Neural crest cell (in vitro differentiated cells): Measurements from ENCODE around the gene ARL8A. TPM values are rescaled to one million over a fixed set of nuclear protein-coding genes. Genes with fewer than 3 reads are reported as not detected.

Experiments used
- DNase-seq: peaks from one replicate; pipeline ENCODE4 v3.0.0; 2021; ENCODE audit warnings: low read depth, mixed read lengths, low spot score
- H3K27ac Mint-ChIP-seq: one replicate; pipeline ENCODE4 v1.8.0; 2021; ENCODE audit warnings: mild to moderate bottlenecking, mixed read lengths; ENCODE audit not compliant: unreplicated experiment
- H3K27me3 Mint-ChIP-seq: 2 replicates; pipeline ENCODE4 v1.8.0; 2021; ENCODE audit warnings: low read depth, mild to moderate bottlenecking, mixed read lengths
- H3K36me3 Mint-ChIP-seq: 2 replicates; pipeline ENCODE4 v1.8.0; 2021; ENCODE audit warnings: low read depth, mild to moderate bottlenecking, mixed read lengths
- H3K4me1 Mint-ChIP-seq: 2 replicates; pipeline ENCODE4 v1.8.0; 2021; ENCODE audit warnings: mixed read lengths
- H3K4me3 Mint-ChIP-seq: one replicate; pipeline ENCODE4 v1.8.0; 2021; ENCODE audit warnings: mild to moderate bottlenecking, mixed read lengths
- H3K9me3 Mint-ChIP-seq: 2 replicates; pipeline ENCODE4 v1.8.0; 2021; ENCODE audit warnings: mixed read lengths
- total RNA-seq: library from RNA; stranded (reverse); gene quantifications from 2 replicates; pipeline ENCODE4 v1.2.1, GENCODE V29; 2021
- TF ChIP-seq, protein P1 (sequence below): fragments of 200-600 bp; sonication (generic); conservative IDR thresholded peaks from 2 replicates; pipeline ENCODE4 v1.5.0; 2021; ENCODE audit warnings: antibody characterized with exemption, mild to moderate bottlenecking

The ARL8A gene
- total RNA-seq, 1 donor from 2014 or later: 50.9 TPM

GRCh38 chr1:202129453-202130296 is 14.9 kb downstream of the ARL8A start:
- Mint-ChIP-seq H3K27me3 (no peaks in the 10 kb centered on the region), H3K4me1 (peaks cover 20% of the 10 kb centered on the region), H3K27ac (peak overlapping the region; percentile 83), H3K4me3 (peak overlapping the region; percentile 72), H3K9me3 (no peaks in the 10 kb centered on the region), H3K36me3 (peaks cover 4% of the 10 kb centered on the region)
- no peak for DNase-seq
- TF ChIP-seq, protein P1, sequence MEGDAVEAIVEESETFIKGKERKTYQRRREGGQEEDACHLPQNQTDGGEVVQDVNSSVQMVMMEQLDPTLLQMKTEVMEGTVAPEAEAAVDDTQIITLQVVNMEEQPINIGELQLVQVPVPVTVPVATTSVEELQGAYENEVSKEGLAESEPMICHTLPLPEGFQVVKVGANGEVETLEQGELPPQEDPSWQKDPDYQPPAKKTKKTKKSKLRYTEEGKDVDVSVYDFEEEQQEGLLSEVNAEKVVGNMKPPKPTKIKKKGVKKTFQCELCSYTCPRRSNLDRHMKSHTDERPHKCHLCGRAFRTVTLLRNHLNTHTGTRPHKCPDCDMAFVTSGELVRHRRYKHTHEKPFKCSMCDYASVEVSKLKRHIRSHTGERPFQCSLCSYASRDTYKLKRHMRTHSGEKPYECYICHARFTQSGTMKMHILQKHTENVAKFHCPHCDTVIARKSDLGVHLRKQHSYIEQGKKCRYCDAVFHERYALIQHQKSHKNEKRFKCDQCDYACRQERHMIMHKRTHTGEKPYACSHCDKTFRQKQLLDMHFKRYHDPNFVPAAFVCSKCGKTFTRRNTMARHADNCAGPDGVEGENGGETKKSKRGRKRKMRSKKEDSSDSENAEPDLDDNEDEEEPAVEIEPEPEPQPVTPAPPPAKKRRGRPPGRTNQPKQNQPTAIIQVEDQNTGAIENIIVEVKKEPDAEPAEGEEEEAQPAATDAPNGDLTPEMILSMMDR: no peak

GRCh38 chr1:202127836-202128622 is 16.5 kb downstream of the ARL8A start:
- peaks cover 2% of the 10 kb centered on the region for H3K36me3 Mint-ChIP-seq
- DNase-seq: no peak
- H3K27ac Mint-ChIP-seq: no peak overlapping the region
- no peaks in the 10 kb centered on the region for H3K9me3 Mint-ChIP-seq
- no peaks in the 10 kb centered on the region for H3K27me3 Mint-ChIP-seq
- H3K4me3 Mint-ChIP-seq: no peak overlapping the region
- TF ChIP-seq, protein P1: no peak
- H3K4me1 Mint-ChIP-seq: peaks cover 20% of the 10 kb centered on the region

GRCh38 chr1:202127061-202127460 is 17.5 kb downstream of the ARL8A start:
- Mint-ChIP-seq H3K9me3 (no peaks in the 10 kb centered on the region), H3K4me3 (no peak overlapping the region), H3K4me1 (peaks cover 20% of the 10 kb centered on the region), H3K27ac (no peak overlapping the region), H3K27me3 (no peaks in the 10 kb centered on the region), H3K36me3 (no peaks in the 10 kb centered on the region)
- no peak for DNase-seq
- TF ChIP-seq, protein P1: no peak

GRCh38 chr1:202126426-202126825 is 18.1 kb downstream of the ARL8A start:
- TF ChIP-seq, protein P1: no peak
- Mint-ChIP-seq H3K4me1 (peaks cover 20% of the 10 kb centered on the region), H3K4me3 (no peak overlapping the region), H3K27ac (no peak overlapping the region), H3K9me3 (no peaks in the 10 kb centered on the region), H3K27me3 (peaks cover under 1% of the 10 kb centered on the region), H3K36me3 (no peaks in the 10 kb centered on the region)
- DNase-seq: no peak

- no peak for DNase-seq
- Mint-ChIP-seq H3K4me1 (peaks cover 16% of the 10 kb centered on the region), H3K9me3 (no peaks in the 10 kb centered on the region), H3K27me3 (peaks cover 4% of the 10 kb centered on the region), H3K4me3 (no peak overlapping the region), H3K27ac (no peak overlapping the region), H3K36me3 (no peaks in the 10 kb centered on the region)
- TF ChIP-seq, protein P1: no peak
Observed at GRCh38 chr1:202125611-202126010, 18.9 kb downstream of the ARL8A start.
